A549 (cell line): Measurements from ENCODE around the gene XIRP1. TPM values are rescaled to one million over a fixed set of nuclear protein-coding genes. Genes with fewer than 3 reads are reported as not detected.

Experiments
- ATAC-seq, 2 experiments: fragments of 200-7000 bp in 1 of 2; fragments of >200 bp in 1 of 2; cut with Nextera tagmentation in 1 of 2; cut with Tn5 transposase in 1 of 2; 3 replicates each; pipeline versions ENCODE4 v1.8.0 to v1.9.1; 2018 to 2020; ENCODE audit warnings: mild to moderate bottlenecking in 1 of 2, moderate library complexity in 1 of 2
- CTCF ChIA-PET: fragments of 300-600 bp; sonication (Branson Sonifier 250); formaldehyde crosslinking; extraction: SDS; loops from one replicate; lab custom pipeline; 2021; ENCODE audit warnings: antibody characterized with exemption, inconsistent platforms; lab: Yijun Ruan, JAX
- POLR2A ChIA-PET: fragments of 350-600 bp; formaldehyde crosslinking; extraction: SDS; loops from one replicate; lab custom pipeline; 2021; ENCODE audit warnings: antibody characterized with exemption, inconsistent platforms; lab: Yijun Ruan, JAX
- DNase-seq, 2 experiments: peaks; one replicate each; pipeline versions ENCODE4 v3.0.0 to v3.0.0-alpha.2; 2011 to 2016; ENCODE audit warnings: low read depth in 1 of 2, low spot score in 1 of 2
- FAIRE-seq: peaks from 2 replicates; lab custom pipeline; 2011; peaks lifted over from hg19 to GRCh38; lab: Jason Lieb, UNC
- H3K27ac ChIP-seq, 2 experiments: fragments of >200 bp; sonication (Bioruptor Twin); formaldehyde crosslinking; 3 replicates each; pipeline ENCODE4 v1.5.1; 2016 to 2017
- H3K4me1 ChIP-seq: fragments of >200 bp; sonication (Bioruptor Twin); formaldehyde crosslinking; 3 replicates; pipeline ENCODE4 v1.6.1; 2016
- H3K4me2 ChIP-seq: fragments of >200 bp; sonication (Bioruptor Twin); formaldehyde crosslinking; 3 replicates; pipeline ENCODE4 v1.6.1; 2016
- H3K4me3 ChIP-seq: fragments of >200 bp; sonication (Bioruptor Twin); formaldehyde crosslinking; 3 replicates; pipeline ENCODE4 v1.5.1; 2016
- H3K9me3 ChIP-seq: fragments of >200 bp; sonication (Bioruptor Twin); formaldehyde crosslinking; 3 replicates; pipeline ENCODE4 v1.6.1; 2016
- BHLHE40 ChIP-seq: IDR thresholded peaks from 2 replicates; pipeline ENCODE4 v1.6.1; 2012; ENCODE audit warnings: low read depth, low read length, inconsistent platforms
- CBX8 ChIP-seq: fragments of 200-600 bp; sonication (generic); IDR thresholded peaks from 2 replicates; pipeline ENCODE4 v1.6.1; 2016
- CHD2 ChIP-seq: fragments of 150-350 bp; IDR thresholded peaks from 2 replicates; pipeline ENCODE4 v1.6.1; 2014; ENCODE audit warnings: low read length; ENCODE audit not compliant: partially characterized antibody
- EHMT2 ChIP-seq: fragments of 200-600 bp; sonication (generic); IDR thresholded peaks from 2 replicates; pipeline ENCODE4 v1.6.1; 2016; ENCODE audit warnings: antibody characterized with exemption, low read depth, mild to moderate bottlenecking, moderate library complexity
- ELK1 ChIP-seq: fragments of 150-350 bp; IDR thresholded peaks from 2 replicates; pipeline ENCODE4 v1.6.1; 2014; ENCODE audit warnings: low read depth, mild to moderate bottlenecking, low read length
- ESRRA ChIP-seq: fragments of 150-350 bp; IDR thresholded peaks from 2 replicates; pipeline ENCODE4 v1.6.1; 2014; ENCODE audit warnings: mild to moderate bottlenecking, low read length, borderline replicate concordance
- FOSL2 ChIP-seq, 2 experiments: fragments of 450-650 bp in 1 of 2; fragments of >200 bp in 1 of 2; sonication (Bioruptor Twin) in 1 of 2; formaldehyde crosslinking; IDR thresholded peaks; 2 replicates each; pipeline versions ENCODE4 v1.5.0 to v1.6.1; 2016 to 2020; ENCODE audit warnings: mild to moderate bottlenecking in 1 of 2, moderate library complexity in 1 of 2
- HDAC2 ChIP-seq: fragments of 200-600 bp; sonication (generic); IDR thresholded peaks from 2 replicates; pipeline ENCODE4 v1.6.1; 2016
- HMGXB4 ChIP-seq: fragments of 250-450 bp; sonication (Bioruptor Pico); IDR thresholded peaks from 2 replicates; pipeline ENCODE4 v1.5.0; 2021; ENCODE audit warnings: mild to moderate bottlenecking, moderate library complexity, borderline replicate concordance
- HOXA7 ChIP-seq: fragments of 250-450 bp; sonication (Bioruptor Pico); IDR thresholded peaks from 2 replicates; pipeline ENCODE4 v1.5.0; 2020; ENCODE audit warnings: mild to moderate bottlenecking, moderate library complexity
- HOXB13 ChIP-seq: fragments of 250-450 bp; sonication (Bioruptor Pico); IDR thresholded peaks from 2 replicates; pipeline ENCODE4 v1.5.0; 2020; ENCODE audit warnings: low read depth, mild to moderate bottlenecking, moderate library complexity
- JUN ChIP-seq, 2 experiments: fragments of >200 bp; sonication (Bioruptor Twin); formaldehyde crosslinking; IDR thresholded peaks; 2 replicates in 1 of 2; 3 replicates in 1 of 2; pipeline ENCODE4 v1.6.1; 2016 to 2017
- JUNB ChIP-seq: fragments of >200 bp; sonication (Bioruptor Twin); formaldehyde crosslinking; IDR thresholded peaks from 2 replicates; pipeline ENCODE4 v1.6.1; 2016
- KDM1A ChIP-seq: fragments of 200-600 bp; sonication (generic); IDR thresholded peaks from 2 replicates; pipeline ENCODE4 v1.6.1; 2016; ENCODE audit warnings: low read depth, mild to moderate bottlenecking
- MAFK ChIP-seq: fragments of 450-650 bp; IDR thresholded peaks from 2 replicates; pipeline ENCODE4 v1.6.1; 2014; ENCODE audit not compliant: partially characterized antibody
- MAX ChIP-seq: IDR thresholded peaks from 2 replicates; pipeline ENCODE4 v1.6.1; 2012
- NFE2L2 ChIP-seq: fragments of 150-350 bp; conservative IDR thresholded peaks from 2 replicates; pipeline ENCODE4 v1.6.1; 2014; ENCODE audit warnings: low read length
- POLR2A ChIP-seq: IDR thresholded peaks from 2 replicates; pipeline ENCODE4 v1.6.1; 2012; ENCODE audit warnings: mild to moderate bottlenecking, low read length
- POLR2AphosphoS2 ChIP-seq: conservative IDR thresholded peaks from 2 replicates; pipeline ENCODE4 v1.6.1; 2012; ENCODE audit warnings: low read length, improper control_type of control experiment, inconsistent platforms
- RARB ChIP-seq: fragments of 250-450 bp; sonication (Bioruptor Pico); IDR thresholded peaks from 2 replicates; pipeline ENCODE4 v1.8.0; 2021; ENCODE audit warnings: mild to moderate bottlenecking, moderate library complexity
- RNF2 ChIP-seq: fragments of 200-600 bp; sonication (generic); IDR thresholded peaks from 2 replicates; pipeline ENCODE4 v1.6.1; 2016; ENCODE audit warnings: low read depth, mild to moderate bottlenecking, antibody characterized with exemption, moderate library complexity, borderline replicate concordance
- SREBF2 ChIP-seq: fragments of 450-650 bp; IDR thresholded peaks from 2 replicates; pipeline ENCODE4 v1.6.1; 2014; ENCODE audit warnings: mild to moderate bottlenecking, moderate library complexity
- TFCP2L1 ChIP-seq: fragments of 250-450 bp; sonication (Bioruptor Pico); IDR thresholded peaks from 2 replicates; pipeline ENCODE4 v1.5.0; 2021; ENCODE audit warnings: mild to moderate bottlenecking
- ZC3H11A ChIP-seq: fragments of 450-650 bp; IDR thresholded peaks from 2 replicates; pipeline ENCODE4 v1.6.1; 2014; ENCODE audit warnings: antibody characterized with exemption, mild to moderate bottlenecking
- WGBS: methylation state at CpG from one replicate; pipeline ENCODE4 v1.1.6; 2017; ENCODE audit errors: missing lambda C conversion rate; 5-methylcytosine and 5-hydroxymethylcytosine counted together
- polyA plus RNA-seq, 4 experiments: library from polyadenylated mRNA; depleted of rRNA in 3 of 4; stranded (reverse); fragments of >200 nt; fragmentation: RNase III in 1 of 4; extraction: RNeasy Plus Mini Kit Qiagen cat#74134 plus additional on column Dnase treatment in 1 of 4; gene quantifications; 2 replicates in 3 of 4; 3 replicates in 1 of 4; pipeline ENCODE4 v1.2.3, GENCODE V29; 2011 to 2017
- TF ChIP-seq, protein P1 (sequence below): fragments of >200 bp; sonication (Bioruptor Twin); formaldehyde crosslinking; IDR thresholded peaks from 3 replicates; pipeline ENCODE4 v1.6.1; 2016
- TF ChIP-seq, protein P2 (sequence below): fragments of 250-450 bp; sonication (Bioruptor Pico); IDR thresholded peaks from 2 replicates; pipeline ENCODE4 v1.5.0; 2020; ENCODE audit warnings: low read depth, mild to moderate bottlenecking, moderate library complexity
- TF ChIP-seq, protein P3 (sequence below): IDR thresholded peaks from 2 replicates; pipeline ENCODE4 v1.6.1; 2012; ENCODE audit warnings: low read depth, borderline replicate concordance

The XIRP1 gene
- polyA plus RNA-seq, 2 of the 4 experiments (the other 2 are of a cell fraction), result not detected

DNA sequence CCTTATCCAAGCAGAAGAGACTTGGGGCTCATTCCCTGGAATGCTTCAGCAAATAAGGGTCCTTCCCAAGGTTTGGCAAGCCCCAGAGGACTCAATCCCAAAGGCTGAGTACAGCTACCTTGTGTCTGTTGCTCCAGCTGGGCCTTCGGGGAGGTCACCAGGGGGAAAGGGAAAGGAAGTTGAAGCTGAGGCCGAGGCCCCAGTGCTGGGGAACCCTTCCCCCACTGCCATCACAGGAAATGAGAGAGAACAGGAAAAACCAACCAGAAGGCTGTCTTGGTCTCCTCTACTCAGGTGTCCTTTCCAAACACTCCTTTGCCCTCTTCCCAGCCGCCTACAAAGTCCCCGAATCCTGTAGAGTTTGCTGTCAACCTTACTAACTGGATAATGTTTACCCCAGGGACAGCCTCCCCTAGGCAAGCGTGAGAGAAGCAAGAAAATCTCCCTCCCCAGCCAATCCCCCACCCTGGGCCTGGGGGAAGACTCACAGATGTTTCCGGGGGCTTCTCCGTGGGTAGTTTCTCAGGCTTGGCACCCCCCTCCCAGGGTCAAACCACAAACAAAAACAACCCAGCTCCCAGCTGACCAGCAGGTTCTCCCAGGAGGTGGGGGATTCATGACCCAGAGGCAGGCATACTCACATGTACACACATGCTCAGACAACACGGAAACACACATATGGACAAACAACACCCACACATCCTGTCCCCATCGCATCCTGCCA lies 44.5 kb downstream of the XIRP1 start:
- ChIA-PET CTCF (interaction anchor here (1.2 to 2.5 kb wide), 2 partner anchors 36 to 40 kb away, joined by 3 to 8 read pairs; partner anchors contain the start of genes GORASP1 and TTC21A), POLR2A (interaction anchor here (1.0 kb wide), 1 partner anchor 30 kb away, joined by 3 read pairs; no protein-coding TSS in a partner anchor)
- no peak for FAIRE-seq
- 40% methylated on average over 9 of the region's 9 CpGs for WGBS
- H3K9me3 ChIP-seq, result no peaks in the 10 kb centered on the region
- DNase-seq, result no peak
- peaks cover 65% of the 10 kb centered on the region for H3K4me1 ChIP-seq
- H3K27ac ChIP-seq, result peak overlapping the region; percentile 94 to 96
- H3K4me2 ChIP-seq, result peak overlapping the region; percentile 99
- TF ChIP-seq FOSL2 (IDR thresholded peaks at IDR 0.05) (no peak), FOSL2 (CRISPR knock-in tag; IDR thresholded peaks at IDR 0.05) (no peak), NFE2L2 (no peak), BHLHE40 (no peak), HOXB13 (no peak), ESRRA (no peak), ELK1 (no peak), POLR2A (no peak), TFCP2L1 (CRISPR knock-in tag) (no peak), ZC3H11A (no peak), POLR2AphosphoS2 (no peak), RNF2 (no peak), MAFK (no peak), CHD2 (no peak), EHMT2 (no peak), MAX (no peak)
- TF ChIP-seq, protein P1, sequence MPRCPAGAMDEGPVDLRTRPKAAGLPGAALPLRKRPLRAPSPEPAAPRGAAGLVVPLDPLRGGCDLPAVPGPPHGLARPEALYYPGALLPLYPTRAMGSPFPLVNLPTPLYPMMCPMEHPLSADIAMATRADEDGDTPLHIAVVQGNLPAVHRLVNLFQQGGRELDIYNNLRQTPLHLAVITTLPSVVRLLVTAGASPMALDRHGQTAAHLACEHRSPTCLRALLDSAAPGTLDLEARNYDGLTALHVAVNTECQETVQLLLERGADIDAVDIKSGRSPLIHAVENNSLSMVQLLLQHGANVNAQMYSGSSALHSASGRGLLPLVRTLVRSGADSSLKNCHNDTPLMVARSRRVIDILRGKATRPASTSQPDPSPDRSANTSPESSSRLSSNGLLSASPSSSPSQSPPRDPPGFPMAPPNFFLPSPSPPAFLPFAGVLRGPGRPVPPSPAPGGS, result no peak
- peak overlapping the region; percentile 18; the same call in 2 of the 3 replicates for H3K4me3 ChIP-seq
- ATAC-seq, result no peak

DNA sequence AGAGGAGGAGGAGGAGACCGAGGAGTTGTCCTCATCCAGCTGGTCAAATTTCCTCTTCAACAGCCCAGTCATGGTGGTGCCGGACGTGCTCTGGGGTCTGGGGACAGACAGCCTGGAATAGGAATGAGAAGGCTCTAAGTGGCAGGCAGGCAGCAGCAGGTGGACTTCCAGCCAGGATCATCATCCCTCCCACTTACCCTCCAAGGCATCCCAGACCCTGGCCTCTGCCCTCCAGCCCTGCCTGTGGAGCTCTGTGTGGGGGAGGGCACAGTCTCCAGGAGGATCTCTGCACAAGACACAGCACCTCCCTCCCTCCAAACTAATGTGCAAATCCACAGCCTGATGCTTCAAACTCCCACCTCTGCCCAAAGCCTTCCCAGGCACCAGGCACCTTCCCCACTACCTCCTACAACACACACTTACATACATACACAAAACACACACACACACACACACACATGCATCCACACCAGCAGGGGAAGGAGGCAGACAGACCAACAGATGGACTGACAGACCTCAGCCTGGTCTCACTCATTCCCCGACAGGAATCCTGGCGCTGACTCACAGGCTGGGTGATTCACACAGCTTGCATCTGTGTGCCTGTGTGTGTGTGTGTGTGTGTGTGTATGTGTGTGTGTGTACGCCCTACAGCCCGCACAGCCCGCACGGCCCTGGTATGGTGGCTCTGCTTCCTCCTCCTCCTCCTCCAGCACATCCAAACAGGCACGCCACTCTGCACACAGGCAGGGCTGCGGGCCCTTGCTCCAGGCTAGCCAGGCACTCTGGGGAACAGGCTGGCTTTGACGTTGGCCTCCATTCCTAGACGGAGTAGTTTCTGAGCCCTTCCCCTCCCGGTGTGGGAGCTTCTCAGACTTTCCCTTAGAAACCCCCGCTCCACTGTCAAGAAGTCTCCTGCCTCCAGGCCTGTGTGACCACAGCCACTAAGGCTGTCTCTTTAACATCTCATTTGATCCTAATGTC lies 45.5 kb downstream of the XIRP1 start:
- DNase-seq (peak; percentile 71 to 91), FAIRE-seq (no peak), ATAC-seq (peak; percentile 57 to 67)
- POLR2A ChIA-PET, result interaction anchor here (0.9 to 1.4 kb wide), 4 partner anchors 21 to 39 kb away, joined by 3 to 4 read pairs (median 3); partner anchors contain the start of genes GORASP1 and TTC21A
- H3K27ac ChIP-seq, result peak overlapping the region; percentile 94 to 96
- CTCF ChIA-PET, result interaction anchor here (0.8 to 2.5 kb wide), 6 partner anchors 31 to 145 kb away, joined by 3 to 8 read pairs (median 6); partner anchors contain the start of genes GORASP1 and TTC21A
- WGBS, result 23% methylated on average over 13 of the region's 15 CpGs
- H3K4me3 ChIP-seq, result peak overlapping the region; percentile 18; the same call in 2 of the 3 replicates
- peaks cover 71% of the 10 kb centered on the region for H3K4me1 ChIP-seq
- peak overlapping the region; percentile 99 for H3K4me2 ChIP-seq
- no peaks in the 10 kb centered on the region for H3K9me3 ChIP-seq
- TF ChIP-seq HOXA7 (CRISPR knock-in tag), result no peak
- TF ChIP-seq JUNB, result peak; percentile 90
- TF ChIP-seq ZC3H11A, result no peak
- TF ChIP-seq, protein P2, sequence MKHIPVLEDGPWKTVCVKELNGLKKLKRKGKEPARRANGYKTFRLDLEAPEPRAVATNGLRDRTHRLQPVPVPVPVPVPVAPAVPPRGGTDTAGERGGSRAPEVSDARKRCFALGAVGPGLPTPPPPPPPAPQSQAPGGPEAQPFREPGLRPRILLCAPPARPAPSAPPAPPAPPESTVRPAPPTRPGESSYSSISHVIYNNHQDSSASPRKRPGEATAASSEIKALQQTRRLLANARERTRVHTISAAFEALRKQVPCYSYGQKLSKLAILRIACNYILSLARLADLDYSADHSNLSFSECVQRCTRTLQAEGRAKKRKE (CRISPR knock-in tag), result peak; percentile 51; the same call in 1 of the 2 replicates
- TF ChIP-seq JUN (IDR thresholded peaks at IDR 0.05), result peak in 1 of 2 experiments; percentile 77; a peak in 3 of 5 replicates
- no peak for TF ChIP-seq TFCP2L1 (CRISPR knock-in tag)
- TF ChIP-seq, protein P3, sequence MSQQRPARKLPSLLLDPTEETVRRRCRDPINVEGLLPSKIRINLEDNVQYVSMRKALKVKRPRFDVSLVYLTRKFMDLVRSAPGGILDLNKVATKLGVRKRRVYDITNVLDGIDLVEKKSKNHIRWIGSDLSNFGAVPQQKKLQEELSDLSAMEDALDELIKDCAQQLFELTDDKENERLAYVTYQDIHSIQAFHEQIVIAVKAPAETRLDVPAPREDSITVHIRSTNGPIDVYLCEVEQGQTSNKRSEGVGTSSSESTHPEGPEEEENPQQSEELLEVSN, result no peak
- no peak for TF ChIP-seq CBX8
- no peak for TF ChIP-seq KDM1A
- TF ChIP-seq RARB (CRISPR knock-in tag), result 0 out of 2 replicates have a peak, but pooled peaks have one; percentile 43
- TF ChIP-seq HDAC2, result no peak
- TF ChIP-seq POLR2AphosphoS2, result no peak; the same call in 1 of the 2 replicates
- TF ChIP-seq HMGXB4 (CRISPR knock-in tag), result no peak
- TF ChIP-seq HOXB13, result no peak
- TF ChIP-seq SREBF2, result no peak
- TF ChIP-seq ELK1, result no peak
